MM.1S (cell line): Measurements from ENCODE around the gene ZNF415.
"Not testable (repeated sequence)": the region's sequence is repeated elsewhere in the genome, so short reads cannot be mapped to it uniquely, and the experiment has no call there.

Experiments
- DNase-seq: peaks from one replicate; pipeline ENCODE4 v3.0.0-alpha.2; 2015
- H2AFZ ChIP-seq: fragments of 300-600 bp; sonication (generic); 2 replicates; pipeline ENCODE4 v1.6.0; 2016; ENCODE audit warnings: antibody characterized with exemption, low read length
- H3F3A ChIP-seq: fragments of 300-600 bp; sonication (generic); 2 replicates; pipeline ENCODE4 v1.6.1; 2016; ENCODE audit warnings: mild to moderate bottlenecking, antibody characterized with exemption, low read length, moderate library complexity, mixed read lengths; ENCODE audit not compliant: insufficient read depth
- H3K27ac ChIP-seq: fragments of 300-600 bp; sonication (generic); 2 replicates; pipeline ENCODE4 v1.5.1; 2016; ENCODE audit warnings: mild to moderate bottlenecking, low read length
- H3K27me3 ChIP-seq: fragments of 300-600 bp; sonication (generic); replicated peaks from 2 replicates; pipeline ENCODE4 v1.6.0; 2016; ENCODE audit warnings: low read length; ENCODE audit not compliant: insufficient read depth
- H3K36me3 ChIP-seq: fragments of 300-600 bp; sonication (generic); replicated peaks from 2 replicates; pipeline ENCODE4 v1.6.1; 2016; ENCODE audit warnings: mild to moderate bottlenecking, low read length, mixed read lengths; ENCODE audit not compliant: insufficient read depth
- H3K4me1 ChIP-seq: fragments of 300-600 bp; sonication (generic); 2 replicates; pipeline ENCODE4 v1.6.1; 2016; ENCODE audit warnings: low read length, mixed read lengths
- H3K4me2 ChIP-seq: fragments of 300-600 bp; sonication (generic); 2 replicates; pipeline ENCODE4 v1.6.0; 2016; ENCODE audit warnings: low read depth, low read length
- H3K4me3 ChIP-seq: fragments of 300-600 bp; sonication (generic); 2 replicates; pipeline ENCODE4 v1.5.1; 2016; ENCODE audit warnings: low read length, mixed read lengths
- H3K79me2 ChIP-seq: fragments of 300-600 bp; sonication (generic); 2 replicates; pipeline ENCODE4 v1.6.1; 2016; ENCODE audit warnings: mixed run types, low read length, mixed read lengths
- H3K9ac ChIP-seq: fragments of 300-600 bp; sonication (generic); 2 replicates; pipeline ENCODE4 v1.6.1; 2016; ENCODE audit warnings: low read length, mixed read lengths
- H3K9me2 ChIP-seq: fragments of 300-600 bp; sonication (generic); replicated peaks from 2 replicates; pipeline ENCODE4 v1.6.1; 2016; ENCODE audit warnings: mild to moderate bottlenecking, low read length, mixed read lengths; ENCODE audit not compliant: insufficient read depth
- H3K9me3 ChIP-seq: fragments of 300-600 bp; sonication (generic); replicated peaks from 2 replicates; pipeline ENCODE4 v1.6.1; 2016; ENCODE audit warnings: mild to moderate bottlenecking, low read length, mixed read lengths; ENCODE audit not compliant: insufficient read depth
- H4K20me1 ChIP-seq: fragments of 300-600 bp; sonication (generic); 2 replicates; pipeline ENCODE4 v1.6.1; 2016; ENCODE audit warnings: mild to moderate bottlenecking, low read length, moderate library complexity, mixed read lengths; ENCODE audit not compliant: insufficient read depth
- EZH2 ChIP-seq: fragments of 300-600 bp; sonication (generic); optimal IDR thresholded peaks from 2 replicates; pipeline ENCODE3; 2017; ENCODE audit warnings: low read depth, mild to moderate bottlenecking, antibody characterized with exemption, low read length, mixed read lengths
- EZH2phosphoT487 ChIP-seq: fragments of 300-600 bp; sonication (generic); IDR thresholded peaks from 2 replicates; pipeline ENCODE4 v1.6.1; 2018; ENCODE audit warnings: antibody characterized with exemption, low read length
- TF ChIP-seq, protein P1 (sequence below): fragments of 300-600 bp; sonication (generic); IDR thresholded peaks from 2 replicates; pipeline ENCODE4 v1.5.1; 2016; ENCODE audit warnings: antibody characterized with exemption, low read length, mixed read lengths

ZNF415 gene

DNA sequence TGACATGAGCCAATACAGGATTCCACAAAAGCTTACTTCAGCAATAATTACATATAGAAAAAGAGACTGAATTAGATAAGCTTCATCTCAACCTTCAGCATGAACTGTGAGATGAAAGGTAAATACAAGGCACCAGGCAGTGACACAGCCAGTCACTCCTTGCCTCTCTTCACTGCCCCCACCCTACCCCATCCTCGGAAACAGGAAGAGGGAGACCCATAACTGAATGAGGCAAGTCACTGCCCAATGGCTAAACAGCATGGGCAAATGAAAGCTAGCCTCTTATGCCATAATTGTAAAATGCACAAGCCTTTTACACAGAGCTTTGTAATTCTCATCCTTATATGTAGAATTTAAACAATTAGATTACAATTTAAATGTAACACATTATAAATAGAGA lies 31.2 kb downstream of the ZNF415 start:
- Histone ChIP-seq H3K9me2 (no peaks in the 10 kb centered on the region), H3K4me2 (no peak overlapping the region), H3K27ac (no peak overlapping the region), H3K9ac (no peak overlapping the region), H3F3A (no peaks in the 10 kb centered on the region), H4K20me1 (no peaks in the 10 kb centered on the region), H3K79me2 (no peaks in the 10 kb centered on the region), H3K4me1 (no peaks in the 10 kb centered on the region), H3K9me3 (no peaks in the 10 kb centered on the region), H2AFZ (no peak overlapping the region), H3K27me3 (no peaks in the 10 kb centered on the region), H3K36me3 (no peaks in the 10 kb centered on the region), H3K4me3 (no peak overlapping the region)
- TF ChIP-seq EZH2phosphoT487 (no peak), EZH2 (no peak)
- TF ChIP-seq, protein P1, sequence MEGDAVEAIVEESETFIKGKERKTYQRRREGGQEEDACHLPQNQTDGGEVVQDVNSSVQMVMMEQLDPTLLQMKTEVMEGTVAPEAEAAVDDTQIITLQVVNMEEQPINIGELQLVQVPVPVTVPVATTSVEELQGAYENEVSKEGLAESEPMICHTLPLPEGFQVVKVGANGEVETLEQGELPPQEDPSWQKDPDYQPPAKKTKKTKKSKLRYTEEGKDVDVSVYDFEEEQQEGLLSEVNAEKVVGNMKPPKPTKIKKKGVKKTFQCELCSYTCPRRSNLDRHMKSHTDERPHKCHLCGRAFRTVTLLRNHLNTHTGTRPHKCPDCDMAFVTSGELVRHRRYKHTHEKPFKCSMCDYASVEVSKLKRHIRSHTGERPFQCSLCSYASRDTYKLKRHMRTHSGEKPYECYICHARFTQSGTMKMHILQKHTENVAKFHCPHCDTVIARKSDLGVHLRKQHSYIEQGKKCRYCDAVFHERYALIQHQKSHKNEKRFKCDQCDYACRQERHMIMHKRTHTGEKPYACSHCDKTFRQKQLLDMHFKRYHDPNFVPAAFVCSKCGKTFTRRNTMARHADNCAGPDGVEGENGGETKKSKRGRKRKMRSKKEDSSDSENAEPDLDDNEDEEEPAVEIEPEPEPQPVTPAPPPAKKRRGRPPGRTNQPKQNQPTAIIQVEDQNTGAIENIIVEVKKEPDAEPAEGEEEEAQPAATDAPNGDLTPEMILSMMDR, result no peak
- DNase-seq, result no peak

GRCh38 chr19:53098570-53098969 lies 34.1 kb downstream of the ZNF415 start:
- not testable (repeated sequence) for H3K79me2 ChIP-seq, H3K9me3 ChIP-seq, DNase-seq, H3K9me2 ChIP-seq, H3K4me1 ChIP-seq, H3K27me3 ChIP-seq, H3F3A ChIP-seq, H3K4me3 ChIP-seq, H3K9ac ChIP-seq, H3K36me3 ChIP-seq, H3K27ac ChIP-seq, H2AFZ ChIP-seq, H4K20me1 ChIP-seq, H3K4me2 ChIP-seq

GRCh38 chr19:53096982-53097690 lies 35.6 kb downstream of the ZNF415 start:
- H3K36me3 ChIP-seq, H3F3A ChIP-seq, H3K4me3 ChIP-seq, H3K27me3 ChIP-seq, H3K9me3 ChIP-seq, H3K4me1 ChIP-seq, H3K27ac ChIP-seq, DNase-seq, H2AFZ ChIP-seq, H3K9me2 ChIP-seq, H3K79me2 ChIP-seq, H3K4me2 ChIP-seq, H3K9ac ChIP-seq, H4K20me1 ChIP-seq: not testable (repeated sequence)

DNA sequence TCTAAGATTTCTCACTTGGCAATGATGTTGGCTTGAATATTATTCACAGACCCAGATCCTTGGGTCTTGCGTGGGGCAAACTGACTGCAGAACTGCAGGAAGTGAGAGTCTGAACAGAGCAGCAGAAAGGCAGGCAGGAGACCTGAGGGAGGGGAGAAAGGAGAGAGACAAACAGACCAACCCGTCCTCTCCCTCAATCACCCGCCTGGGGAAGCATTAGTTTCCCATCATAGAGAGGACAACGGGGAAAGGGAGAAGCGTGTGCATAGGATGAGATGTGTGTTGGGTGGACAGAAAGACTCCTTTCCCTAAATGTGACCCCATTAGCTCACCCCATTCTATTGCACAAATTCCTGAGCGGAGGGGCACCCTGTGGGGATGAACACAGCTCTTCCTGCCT lies 36.1 kb downstream of the ZNF415 start:
- not testable (repeated sequence) for H3K9me3 ChIP-seq, H2AFZ ChIP-seq, H4K20me1 ChIP-seq, H3K79me2 ChIP-seq, H3K4me1 ChIP-seq, H3K9me2 ChIP-seq, H3K4me3 ChIP-seq, H3K27ac ChIP-seq, DNase-seq, H3K9ac ChIP-seq, H3K27me3 ChIP-seq, H3K36me3 ChIP-seq, H3F3A ChIP-seq, H3K4me2 ChIP-seq
